AG08395 (cell line): Measurements from ENCODE around the gene OVOL1.
A peak's percentile ranks its signal among the peaks of the same experiment; 100 is the strongest.

Experiments used
- DNase-seq: peaks from one replicate; pipeline ENCODE4 v3.0.0; 2012; ENCODE audit warnings: mixed read lengths, low spot score

Gene OVOL1

GRCh38 chr11:65778431-65778900 is 8.4 kb upstream of the OVOL1 start:
- DNase-seq, result no peak

- no peak for DNase-seq
These were observed 7.8 kb upstream of the OVOL1 start for GRCh38 chr11:65778901-65779668.

- no peak for DNase-seq
These were observed 7.3 kb upstream of the OVOL1 start for GRCh38 chr11:65779669-65779918.

- DNase-seq, result peak; percentile 87
These were observed 6.7 kb upstream of the OVOL1 start for GRCh38 chr11:65779919-65780769.

- DNase-seq, result peak; percentile 78
These were observed 6.1 kb upstream of the OVOL1 start, which contains the start of gene AP5B1 for GRCh38 chr11:65780770-65781151. TSS of gene AP5B1 (minus strand) at chr11:65780976. CDS start at chr11:65780591, 385 bp downstream.

GRCh38 chr11:65781152-65781961 is 5.5 kb upstream of the OVOL1 start:
- DNase-seq, result no peak

GRCh38 chr11:65781962-65782815 is 4.7 kb upstream of the OVOL1 start:
- no peak for DNase-seq

- no peak for DNase-seq
These were observed 4.0 kb upstream of the OVOL1 start for GRCh38 chr11:65782816-65783228.

- no peak for DNase-seq
These were observed 1.4 kb upstream of the OVOL1 start for GRCh38 chr11:65785319-65786007.

GRCh38 chr11:65786008-65786785 is 666 bp upstream of the OVOL1 start:
- DNase-seq, result no peak

- no peak for DNase-seq
These were observed 1.1 kb downstream of the OVOL1 start for GRCh38 chr11:65787649-65788622.

GRCh38 chr11:65788821-65789220 is 2.0 kb downstream of the OVOL1 start:
- no peak for DNase-seq

- DNase-seq, result no peak
These were observed 2.6 kb downstream of the OVOL1 start for GRCh38 chr11:65789230-65790103.

- DNase-seq, result no peak
These were observed 3.4 kb downstream of the OVOL1 start for GRCh38 chr11:65790104-65790901.

GRCh38 chr11:65790902-65791650 is 4.2 kb downstream of the OVOL1 start:
- DNase-seq, result no peak

- DNase-seq, result no peak
These were observed 4.9 kb downstream of the OVOL1 start for GRCh38 chr11:65791719-65792213.
